ENCODE data around the gene CACNA2D3. TPM values are rescaled to one million over a fixed set of nuclear protein-coding genes. Genes with fewer than 3 reads are reported as not detected.

CACNA2D3 gene
- total RNA-seq, 1 donor from 2014 or later, result not detected

DNA sequence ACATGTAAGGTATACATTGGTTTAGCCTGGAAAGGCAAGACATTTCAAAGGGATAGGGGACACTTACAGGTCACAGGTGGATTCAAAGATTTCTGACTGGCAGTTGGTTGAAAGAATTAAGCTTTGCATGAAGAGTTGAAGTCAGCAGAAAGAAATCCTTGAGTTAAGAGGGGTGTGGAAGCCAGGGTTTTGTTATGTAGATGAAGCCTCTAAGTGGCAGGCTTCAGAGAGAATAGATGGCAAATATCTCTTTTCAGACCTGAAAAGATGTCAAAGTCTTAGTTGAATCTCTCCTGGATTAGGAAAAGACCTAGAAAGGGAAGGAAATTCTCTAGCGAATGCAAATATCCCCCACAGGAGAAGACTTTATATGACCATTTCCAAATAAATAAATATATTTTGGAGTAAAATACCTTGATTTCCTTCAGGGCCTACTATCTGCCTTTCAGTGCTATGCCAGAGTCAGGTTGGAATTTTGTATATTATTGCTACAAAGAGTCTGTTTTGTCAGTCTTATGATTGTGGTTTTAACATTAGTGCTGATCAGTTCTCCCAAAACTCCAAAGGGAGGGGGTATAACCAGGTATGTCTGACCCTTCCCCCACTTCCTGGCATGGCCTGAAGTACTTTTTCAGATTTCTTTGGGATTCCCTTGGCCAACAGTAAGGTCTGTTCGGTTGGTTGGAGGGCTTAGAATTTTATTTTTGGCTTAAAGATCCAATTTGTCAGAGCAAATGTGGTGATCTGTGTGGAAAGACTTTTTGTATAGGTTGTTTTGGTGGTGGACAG lies 519.1 kb downstream of the CACNA2D3 start:
- H3K27me3 ChIP-seq, result peaks cover 15% of the 10 kb centered on the region
- Mint-ChIP-seq H3K9me3 (peaks cover 28% of the 10 kb centered on the region), H3K36me3 (peaks cover 2% of the 10 kb centered on the region), H3K27ac (no peak overlapping the region), H3K4me3 (no peak overlapping the region), H3K27me3 (ENCODE audit: insufficient read depth, low read depth) (peaks cover 12% of the 10 kb centered on the region), H3K4me1 (peaks cover 7% of the 10 kb centered on the region)
- H3K4me1 ChIP-seq, result peaks cover 33% of the 10 kb centered on the region
- peak overlapping the region; percentile 8 for H3K4me3 ChIP-seq
- peak; percentile 65 for DNase-seq (ENCODE audit: low spot score)
- peaks cover 24% of the 10 kb centered on the region for H3F3A ChIP-seq (ENCODE audit: low read depth)
- peak overlapping the region; percentile 73 for H3K4me2 ChIP-seq
- H3K27ac ChIP-seq, result no peak overlapping the region
- H2AFZ ChIP-seq (replicated peaks), result no peak overlapping the region
- TF ChIP-seq EZH2 (IDR thresholded peaks at IDR 0.05), result no peak
- TF ChIP-seq, protein P1, sequence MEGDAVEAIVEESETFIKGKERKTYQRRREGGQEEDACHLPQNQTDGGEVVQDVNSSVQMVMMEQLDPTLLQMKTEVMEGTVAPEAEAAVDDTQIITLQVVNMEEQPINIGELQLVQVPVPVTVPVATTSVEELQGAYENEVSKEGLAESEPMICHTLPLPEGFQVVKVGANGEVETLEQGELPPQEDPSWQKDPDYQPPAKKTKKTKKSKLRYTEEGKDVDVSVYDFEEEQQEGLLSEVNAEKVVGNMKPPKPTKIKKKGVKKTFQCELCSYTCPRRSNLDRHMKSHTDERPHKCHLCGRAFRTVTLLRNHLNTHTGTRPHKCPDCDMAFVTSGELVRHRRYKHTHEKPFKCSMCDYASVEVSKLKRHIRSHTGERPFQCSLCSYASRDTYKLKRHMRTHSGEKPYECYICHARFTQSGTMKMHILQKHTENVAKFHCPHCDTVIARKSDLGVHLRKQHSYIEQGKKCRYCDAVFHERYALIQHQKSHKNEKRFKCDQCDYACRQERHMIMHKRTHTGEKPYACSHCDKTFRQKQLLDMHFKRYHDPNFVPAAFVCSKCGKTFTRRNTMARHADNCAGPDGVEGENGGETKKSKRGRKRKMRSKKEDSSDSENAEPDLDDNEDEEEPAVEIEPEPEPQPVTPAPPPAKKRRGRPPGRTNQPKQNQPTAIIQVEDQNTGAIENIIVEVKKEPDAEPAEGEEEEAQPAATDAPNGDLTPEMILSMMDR (IDR thresholded peaks at IDR 0.05), result no peak
- no peak for TF ChIP-seq EZH2phosphoT487 (IDR thresholded peaks at IDR 0.05)
- no peaks in the 10 kb centered on the region for H3K9me3 ChIP-seq (ENCODE audit: low read depth)
- no peaks in the 10 kb centered on the region for H3K36me3 ChIP-seq
- no peaks in the 10 kb centered on the region for H4K20me1 ChIP-seq (ENCODE audit: low read depth)
- H3K79me2 ChIP-seq (ENCODE audit: low read depth), result peaks cover 21% of the 10 kb centered on the region
- no peak overlapping the region for H3K9ac ChIP-seq

DNA sequence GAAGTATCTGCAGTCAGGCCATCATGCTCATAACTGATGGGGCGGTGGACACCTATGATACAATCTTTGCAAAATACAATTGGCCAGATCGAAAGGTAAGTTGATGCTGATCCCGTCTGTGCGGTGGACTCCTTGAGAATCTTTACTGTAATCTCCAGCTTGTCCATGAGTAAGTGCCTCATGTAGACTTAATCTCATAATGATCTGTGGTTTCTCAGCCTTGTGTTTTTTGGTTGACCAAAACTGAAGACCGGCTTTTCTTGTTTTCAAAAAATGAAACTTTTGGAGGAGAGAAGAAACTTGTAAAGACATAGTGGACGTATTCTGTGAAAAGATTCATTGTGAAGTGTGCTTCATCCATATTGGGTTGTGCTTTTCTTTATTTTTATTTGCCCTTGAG lies 519.8 kb downstream of the CACNA2D3 start:
- Histone ChIP-seq H3K9ac (no peak overlapping the region), H3K27ac (no peak overlapping the region), H3K4me2 (no peak overlapping the region), H3F3A (ENCODE audit: low read depth) (peaks cover 24% of the 10 kb centered on the region), H4K20me1 (ENCODE audit: low read depth) (no peaks in the 10 kb centered on the region), H3K79me2 (ENCODE audit: low read depth) (peaks cover 21% of the 10 kb centered on the region), H3K27me3 (peaks cover 15% of the 10 kb centered on the region), H3K4me3 (no peak overlapping the region), H3K36me3 (no peaks in the 10 kb centered on the region), H3K4me1 (peaks cover 33% of the 10 kb centered on the region), H2AFZ (replicated peaks) (no peak overlapping the region), H3K9me3 (ENCODE audit: low read depth) (no peaks in the 10 kb centered on the region)
- H3K4me1 Mint-ChIP-seq, result peaks cover 7% of the 10 kb centered on the region
- H3K27me3 Mint-ChIP-seq (ENCODE audit: insufficient read depth, low read depth), result peaks cover 12% of the 10 kb centered on the region
- H3K9me3 Mint-ChIP-seq, result peaks cover 32% of the 10 kb centered on the region
- no peak for TF ChIP-seq EZH2 (IDR thresholded peaks at IDR 0.05)
- TF ChIP-seq EZH2phosphoT487 (IDR thresholded peaks at IDR 0.05), result no peak
- TF ChIP-seq, protein P1 (IDR thresholded peaks at IDR 0.05), result no peak
- H3K36me3 Mint-ChIP-seq, result peaks cover 2% of the 10 kb centered on the region
- no peak overlapping the region for H3K4me3 Mint-ChIP-seq
- no peak overlapping the region for H3K27ac Mint-ChIP-seq
- DNase-seq (ENCODE audit: low spot score), result no peak

DNA sequence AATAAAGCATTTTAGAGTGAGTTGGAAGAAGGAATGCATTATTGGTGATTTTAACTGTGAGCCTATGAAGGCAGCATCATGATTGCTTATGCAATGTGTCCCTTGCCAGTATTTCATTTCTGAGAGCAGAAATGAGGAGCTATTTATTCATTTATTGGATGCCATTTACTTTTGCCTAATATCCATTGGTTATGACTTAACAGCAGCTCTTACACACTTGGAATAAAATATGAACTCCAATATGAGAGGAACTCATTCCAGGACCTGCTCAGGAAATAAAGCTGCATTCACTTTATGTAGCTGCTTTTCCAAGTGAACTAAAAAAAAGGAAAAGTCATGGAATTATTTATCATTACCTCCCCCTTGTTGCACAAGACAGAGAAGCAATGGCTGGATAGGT lies 525.4 kb downstream of the CACNA2D3 start:
- Mint-ChIP-seq H3K4me1 (peaks cover 16% of the 10 kb centered on the region), H3K27ac (no peak overlapping the region), H3K4me3 (no peak overlapping the region), H3K27me3 (ENCODE audit: insufficient read depth, low read depth) (peaks cover 6% of the 10 kb centered on the region), H3K36me3 (no peaks in the 10 kb centered on the region), H3K9me3 (peaks cover 25% of the 10 kb centered on the region)
- H3K9me3 ChIP-seq (ENCODE audit: low read depth), result no peaks in the 10 kb centered on the region
- no peaks in the 10 kb centered on the region for H4K20me1 ChIP-seq (ENCODE audit: low read depth)
- no peak overlapping the region for H2AFZ ChIP-seq (replicated peaks)
- H3K79me2 ChIP-seq (ENCODE audit: low read depth), result no peaks in the 10 kb centered on the region
- H3K27ac ChIP-seq, result no peak overlapping the region
- no peak for TF ChIP-seq EZH2 (IDR thresholded peaks at IDR 0.05)
- TF ChIP-seq EZH2phosphoT487 (IDR thresholded peaks at IDR 0.05), result no peak
- TF ChIP-seq, protein P1 (IDR thresholded peaks at IDR 0.05), result no peak
- H3K4me2 ChIP-seq, result no peak overlapping the region
- H3K4me3 ChIP-seq, result no peak overlapping the region
- H3K27me3 ChIP-seq, result no peaks in the 10 kb centered on the region
- no peak for DNase-seq (ENCODE audit: low spot score)
- no peaks in the 10 kb centered on the region for H3K36me3 ChIP-seq
- H3K4me1 ChIP-seq, result peaks cover 12% of the 10 kb centered on the region
- no peak overlapping the region for H3K9ac ChIP-seq
- H3F3A ChIP-seq (ENCODE audit: low read depth), result peaks cover 28% of the 10 kb centered on the region
